ENCODE results near the gene MYBPC3.

GRCh38 chr11:47359586-47359985 lies 7.1 kb upstream of the MYBPC3 start:
- TF ChIP-seq EZH2 (IDR thresholded peaks at IDR 0.05; ENCODE audit: insufficient read depth, low read length): no peak
- TF ChIP-seq, protein P1, sequence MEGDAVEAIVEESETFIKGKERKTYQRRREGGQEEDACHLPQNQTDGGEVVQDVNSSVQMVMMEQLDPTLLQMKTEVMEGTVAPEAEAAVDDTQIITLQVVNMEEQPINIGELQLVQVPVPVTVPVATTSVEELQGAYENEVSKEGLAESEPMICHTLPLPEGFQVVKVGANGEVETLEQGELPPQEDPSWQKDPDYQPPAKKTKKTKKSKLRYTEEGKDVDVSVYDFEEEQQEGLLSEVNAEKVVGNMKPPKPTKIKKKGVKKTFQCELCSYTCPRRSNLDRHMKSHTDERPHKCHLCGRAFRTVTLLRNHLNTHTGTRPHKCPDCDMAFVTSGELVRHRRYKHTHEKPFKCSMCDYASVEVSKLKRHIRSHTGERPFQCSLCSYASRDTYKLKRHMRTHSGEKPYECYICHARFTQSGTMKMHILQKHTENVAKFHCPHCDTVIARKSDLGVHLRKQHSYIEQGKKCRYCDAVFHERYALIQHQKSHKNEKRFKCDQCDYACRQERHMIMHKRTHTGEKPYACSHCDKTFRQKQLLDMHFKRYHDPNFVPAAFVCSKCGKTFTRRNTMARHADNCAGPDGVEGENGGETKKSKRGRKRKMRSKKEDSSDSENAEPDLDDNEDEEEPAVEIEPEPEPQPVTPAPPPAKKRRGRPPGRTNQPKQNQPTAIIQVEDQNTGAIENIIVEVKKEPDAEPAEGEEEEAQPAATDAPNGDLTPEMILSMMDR (IDR thresholded peaks at IDR 0.05; ENCODE audit: insufficient read depth, low read depth, low read length): no peak
